HG03521 (cell line): ENCODE results near the gene TMEM62.
"Not testable (repeated sequence)": the region's sequence is repeated elsewhere in the genome, so short reads cannot be mapped to it uniquely, and the experiment has no call there.

ENCODE experiments used
- ATAC-seq: cut with Tn5 transposase; IDR thresholded peaks from one replicate; pipeline ENCODE4 v1.9.1; 2021; ENCODE audit warnings: mild to moderate bottlenecking, moderate library complexity; ENCODE audit not compliant: unreplicated experiment

The TMEM62 gene

DNA sequence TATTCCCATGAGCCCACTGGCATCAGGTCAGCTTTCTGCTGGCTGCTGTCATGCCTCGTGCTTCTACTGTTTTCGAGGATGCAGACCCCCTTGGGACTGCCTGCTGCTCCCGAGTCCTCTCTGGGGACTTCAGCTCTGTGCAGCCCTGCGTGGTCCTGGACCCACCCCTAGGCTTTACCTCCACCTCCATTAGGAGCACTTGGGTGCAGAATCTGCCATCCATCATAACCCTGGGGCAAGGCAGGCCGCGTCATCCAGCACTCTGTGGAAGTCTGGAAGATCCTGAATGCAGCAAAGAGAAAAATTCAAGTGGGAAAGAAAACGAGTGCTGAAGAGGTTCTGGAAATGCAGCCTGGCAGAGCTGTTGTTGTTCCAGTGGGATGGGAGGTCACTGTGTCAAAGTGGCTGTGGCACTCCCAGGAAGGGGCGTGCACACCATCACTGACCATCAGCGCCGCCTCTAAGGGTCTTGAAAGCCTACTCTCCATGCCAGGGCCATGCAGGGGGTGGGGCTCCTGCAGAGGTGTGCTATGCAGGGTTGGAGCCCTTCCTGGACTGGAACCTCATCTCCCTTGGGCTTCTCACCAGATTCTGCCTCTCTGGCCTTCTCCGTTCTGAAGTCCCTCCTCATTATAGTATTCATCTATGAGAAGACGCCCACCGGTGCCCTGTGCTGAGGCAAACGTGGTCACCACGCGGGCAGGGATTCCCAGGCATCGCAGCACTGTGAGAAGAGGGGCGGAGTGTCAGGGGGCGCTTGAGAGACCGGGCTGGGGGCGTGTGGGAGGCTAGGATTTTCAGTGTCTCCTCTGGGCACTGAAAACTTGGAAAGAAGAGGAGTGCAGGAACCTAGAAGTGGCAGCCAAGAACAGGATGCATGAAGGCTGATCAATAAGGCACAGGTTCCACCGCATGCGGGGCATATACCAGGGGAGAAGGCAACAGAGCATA lies 74.9 kb downstream of the TMEM62 start:
- ATAC-seq: no peak

GRCh38 chr15:43209059-43209824 lies 75.9 kb downstream of the TMEM62 start:
- no peak for ATAC-seq

- ATAC-seq: no peak
Measured at GRCh38 chr15:43210172-43210745, 76.9 kb downstream of the TMEM62 start.

GRCh38 chr15:43210807-43211206 lies 77.4 kb downstream of the TMEM62 start:
- no peak for ATAC-seq

DNA sequence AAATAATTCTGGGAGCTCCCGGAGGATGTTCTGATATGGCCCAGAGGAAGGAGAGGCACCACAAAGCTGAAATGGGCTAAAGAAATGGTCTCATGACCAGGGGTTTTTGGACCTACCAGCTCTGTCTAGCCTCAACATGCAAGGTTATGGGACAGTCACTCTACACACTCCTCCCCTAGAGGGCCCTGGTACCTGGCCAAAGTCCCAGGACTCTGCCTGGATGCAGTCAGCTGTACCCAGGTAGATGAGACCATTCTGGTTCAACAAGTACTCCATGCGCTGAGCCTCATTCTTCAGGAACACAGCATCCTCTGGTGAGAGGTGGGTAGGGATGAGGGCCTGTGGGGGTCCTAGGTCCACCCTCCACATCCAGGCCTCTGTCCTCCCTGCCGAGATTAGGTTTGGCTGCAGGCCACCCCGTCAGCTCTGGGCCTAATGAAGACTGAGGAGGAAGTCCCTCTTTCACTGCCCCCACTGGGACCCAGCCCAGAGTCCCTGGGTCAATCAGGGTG lies 77.9 kb downstream of the TMEM62 start:
- no peak for ATAC-seq

DNA sequence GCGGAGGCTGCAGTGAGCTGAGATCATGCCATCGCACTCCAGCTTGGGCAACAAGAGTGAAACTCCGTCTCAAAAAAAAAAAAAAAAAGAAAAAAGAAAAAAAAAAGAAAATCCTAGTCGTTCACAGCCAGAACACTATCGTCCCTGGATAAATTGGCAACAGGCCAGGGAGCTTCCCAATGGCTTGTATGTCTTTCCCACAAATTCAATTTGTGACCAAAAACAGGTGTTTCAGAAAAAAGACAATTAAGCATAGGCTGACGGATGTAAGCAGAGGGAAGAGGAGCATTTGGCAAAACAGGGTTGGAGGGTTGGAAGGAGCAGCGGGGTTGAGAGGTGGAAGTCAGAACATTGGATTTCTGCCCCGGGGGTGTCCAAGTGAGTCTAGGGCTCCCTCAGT lies 78.9 kb downstream of the TMEM62 start:
- no peak for ATAC-seq

GRCh38 chr15:43212951-43213350 lies 79.6 kb downstream of the TMEM62 start:
- ATAC-seq: no peak

DNA sequence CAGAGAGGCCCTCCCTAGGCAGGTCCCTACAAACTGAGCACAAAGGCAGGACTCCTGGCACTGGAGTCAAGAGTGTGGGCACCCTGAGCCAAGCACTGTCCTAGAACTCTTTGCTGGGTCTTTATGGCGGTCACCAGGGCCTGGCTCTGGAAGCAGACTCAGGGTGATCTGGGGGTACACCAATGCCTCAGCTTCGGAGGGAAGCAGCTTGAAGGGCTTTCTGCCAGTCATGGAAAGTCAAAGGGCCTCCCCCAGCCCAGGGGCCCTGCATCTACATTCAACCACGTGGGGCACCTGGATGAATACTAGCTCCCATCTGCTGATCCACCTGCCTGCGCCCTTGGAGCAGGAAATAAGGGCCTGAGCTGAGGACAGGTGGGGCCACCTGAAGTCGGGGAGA lies 80.1 kb downstream of the TMEM62 start:
- ATAC-seq: no peak

DNA sequence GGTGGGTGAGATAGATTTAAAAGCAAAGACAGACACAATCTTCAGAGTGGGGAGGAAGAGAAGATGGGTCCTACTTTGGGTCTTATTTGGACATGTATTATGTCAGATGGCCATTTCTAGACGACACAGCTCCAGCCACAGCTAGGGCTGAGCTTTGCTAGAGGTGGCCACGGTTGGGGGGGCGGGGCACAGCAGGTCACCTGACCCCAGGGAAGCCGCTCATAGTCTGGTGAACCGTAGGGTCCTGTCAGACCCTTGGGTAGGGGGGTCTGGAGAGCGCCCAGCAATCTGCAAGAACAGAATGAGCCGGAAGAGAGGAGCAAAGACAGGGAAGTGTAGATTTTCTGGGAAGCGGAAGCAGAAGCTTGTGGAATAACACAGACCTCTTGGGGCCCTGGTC lies 80.8 kb downstream of the TMEM62 start:
- no peak for ATAC-seq

DNA sequence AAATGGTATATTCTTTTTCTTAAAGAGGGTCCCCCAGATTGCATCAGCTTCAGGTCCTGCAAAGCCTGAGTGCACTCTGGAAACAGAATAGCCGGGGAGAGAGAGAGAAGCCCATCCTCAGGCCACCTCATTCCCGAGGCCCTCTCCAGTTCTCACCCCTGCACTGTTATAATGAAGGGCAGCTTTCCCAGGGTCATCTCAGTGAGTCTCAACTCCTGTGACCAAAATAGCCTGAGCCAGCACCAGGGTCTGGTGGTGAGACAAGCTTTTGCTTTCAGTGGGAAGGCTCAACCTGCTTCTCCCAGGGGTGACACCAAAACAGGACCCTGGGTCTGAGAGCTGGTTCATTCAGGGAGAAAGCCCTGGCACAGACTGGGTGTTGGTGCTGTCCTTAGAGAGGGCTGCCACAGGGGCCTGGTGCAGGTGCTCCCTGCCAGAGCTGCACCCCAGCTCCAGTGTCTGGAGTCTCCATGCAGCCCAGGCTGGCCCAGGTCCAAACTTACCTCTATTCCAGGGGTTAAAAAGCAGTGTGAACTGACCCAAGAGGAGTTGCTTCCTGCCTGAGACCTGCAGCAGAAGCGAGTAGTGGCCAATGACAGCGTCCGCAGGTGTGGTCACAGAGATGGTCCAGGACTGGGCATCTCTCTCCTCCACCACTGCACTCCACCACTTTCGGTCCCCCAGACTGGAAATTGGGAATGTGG lies 81.4 kb downstream of the TMEM62 start:
- ATAC-seq: no peak

- no peak for ATAC-seq
Measured at GRCh38 chr15:43215961-43216360, 82.6 kb downstream of the TMEM62 start.

- ATAC-seq: no peak
Measured at GRCh38 chr15:43218908-43219706, 85.7 kb downstream of the TMEM62 start.

DNA sequence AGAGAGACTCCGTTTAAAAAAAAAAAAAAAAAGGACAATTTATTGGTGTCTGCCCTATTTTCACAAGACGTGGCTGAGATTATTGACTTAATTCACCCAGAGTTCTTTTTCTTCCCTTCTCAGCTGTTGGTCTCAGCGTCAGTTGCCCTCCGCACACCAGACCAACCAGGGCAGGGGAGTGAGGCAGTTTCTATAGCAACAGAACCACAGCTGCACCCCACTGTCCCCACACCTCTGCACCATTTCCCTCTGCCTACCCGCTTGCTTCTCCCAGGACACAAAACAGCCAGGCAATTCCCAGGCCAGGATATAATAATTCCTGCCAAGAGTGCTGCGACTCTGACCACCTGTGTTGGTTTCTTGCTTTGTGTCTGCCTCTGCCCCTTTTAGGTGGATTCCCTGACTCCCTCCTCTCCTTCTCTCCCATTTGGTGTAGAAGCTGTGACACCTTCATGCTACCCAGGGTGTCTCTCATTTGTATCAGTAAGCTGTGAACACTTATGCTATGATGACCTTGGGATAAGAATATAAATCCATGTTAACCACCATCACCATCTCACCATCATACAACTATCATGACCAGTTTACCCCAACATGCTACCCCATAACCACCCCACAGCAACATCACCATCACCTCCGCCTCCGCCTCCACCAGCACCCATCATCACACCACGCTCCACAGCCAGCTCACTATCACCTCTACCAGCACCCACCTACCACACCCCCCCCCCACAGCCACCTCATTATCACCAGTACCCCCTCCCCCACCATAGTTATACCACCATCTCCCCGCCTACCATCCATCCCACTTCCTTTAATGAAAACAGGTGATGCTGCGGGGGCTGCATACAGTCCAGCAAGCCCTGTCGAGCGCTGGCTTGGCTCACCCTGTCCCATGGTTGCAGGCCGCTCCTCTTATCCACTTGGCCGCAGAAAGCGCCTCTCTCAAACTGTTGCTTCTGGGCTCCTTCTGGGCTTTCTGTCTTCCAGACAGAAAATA lies 86.8 kb downstream of the TMEM62 start:
- ATAC-seq: no peak

- no peak for ATAC-seq
Measured at GRCh38 chr15:43220991-43221403, 87.6 kb downstream of the TMEM62 start, which contains the start of gene EPB42. TSS of gene EPB42 (minus strand) at chr15:43221018. CDS start at chr15:43220825, 193 bp downstream.

GRCh38 chr15:43221422-43221821 lies 88.0 kb downstream of the TMEM62 start:
- ATAC-seq: no peak

- no peak for ATAC-seq
Measured at GRCh38 chr15:43225201-43225949, 92.0 kb downstream of the TMEM62 start.

DNA sequence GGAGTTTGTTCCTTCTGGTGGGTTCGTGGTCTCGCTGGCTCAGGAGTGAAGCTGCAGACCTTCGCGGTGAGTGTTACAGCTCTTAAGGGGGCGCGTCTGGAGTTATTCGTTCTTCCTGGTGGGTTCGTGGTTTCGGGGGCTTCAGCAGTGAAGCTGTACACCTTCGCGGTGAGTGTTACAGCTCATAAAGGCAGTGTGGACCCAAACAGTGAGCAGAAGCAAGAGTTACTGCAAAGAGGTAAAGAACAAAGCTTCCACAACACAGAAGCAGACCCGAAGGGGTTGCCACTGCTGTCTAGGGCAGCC lies 92.5 kb downstream of the TMEM62 start:
- ATAC-seq: not testable (repeated sequence)
